GM12878 (cell line): ENCODE results near the gene PSME3IP1. TPM values are rescaled to one million over a fixed set of nuclear protein-coding genes. Genes with fewer than 3 reads are reported as not detected.

Experiments used
- ATAC-seq: fragments of 200-7000 bp; cut with Tn5 transposase; 3 replicates; pipeline ENCODE4 v1.9.1; 2020; ENCODE audit warnings: mild to moderate bottlenecking, moderate library complexity
- BruUV-seq: library from RNA; stranded (reverse); fragments of 400-500 nt; replicated peaks from 2 replicates; lab custom pipeline; 2021; lab: Mats Ljungman, UMichigan
- CTCF ChIA-PET: fragments of 300-600 bp; sonication (Branson Sonifier 250); formaldehyde crosslinking; extraction: SDS; loops from one replicate; lab custom pipeline; 2021; ENCODE audit warnings: inconsistent platforms; lab: Yijun Ruan, JAX
- POLR2A ChIA-PET: fragments of 350-600 bp; formaldehyde crosslinking; extraction: SDS; loops from one replicate; lab custom pipeline; 2021; ENCODE audit warnings: inconsistent platforms; lab: Charles Lee
- RAD21 ChIA-PET: fragments of 300-600 bp; sonication (Branson Sonifier 250); formaldehyde crosslinking; loops from one replicate; lab custom pipeline; 2023; ENCODE audit warnings: antibody characterized with exemption; ENCODE audit not compliant: unreplicated experiment; lab: Charles Lee
- SMC1A ChIA-PET: fragments of 300-600 bp; sonication (Branson Sonifier 250); formaldehyde crosslinking; loops from one replicate; lab custom pipeline; 2023; ENCODE audit not compliant: unreplicated experiment, uncharacterized antibody; lab: Charles Lee
- DNase-seq: peaks from one replicate; pipeline ENCODE4 v3.0.0-alpha.2; 2011; ENCODE audit warnings: low read depth, low spot score
- FAIRE-seq: peaks from 3 replicates; lab custom pipeline; 2011; peaks lifted over from hg19 to GRCh38; lab: Jason Lieb, UNC
- H2AFZ ChIP-seq: 2 replicates; pipeline ENCODE4 v1.6.0; 2011; ENCODE audit warnings: low read depth, low read length, control low read depth; ENCODE audit not compliant: control insufficient read depth
- H3K27ac ChIP-seq: 2 replicates; pipeline ENCODE4 v1.5.1; 2011; ENCODE audit warnings: control low read depth; ENCODE audit not compliant: control insufficient read depth, insufficient read depth
- H3K27me3 ChIP-seq, 2 experiments: replicated peaks in 1 of 2; 2 replicates each; pipeline versions ENCODE4 v1.6.0 to v1.6.1; 2011; ENCODE audit warnings: low read length in 1 of 2; ENCODE audit not compliant: control insufficient read depth in 2 of 2, insufficient read depth in 2 of 2
- H3K36me3 ChIP-seq, 2 experiments: 2 replicates each; pipeline ENCODE4 v1.5.1; 2011; ENCODE audit warnings: low read length in 1 of 2; ENCODE audit not compliant: control insufficient read depth in 2 of 2, insufficient read depth in 2 of 2
- H3K4me1 ChIP-seq: 2 replicates; pipeline ENCODE4 v1.6.1; 2011; ENCODE audit warnings: mild to moderate bottlenecking, low read length, moderate library complexity, mixed read lengths; ENCODE audit not compliant: control insufficient read depth, insufficient read depth
- H3K4me2 ChIP-seq: 2 replicates; pipeline ENCODE4 v1.6.0; 2011; ENCODE audit warnings: control low read depth; ENCODE audit not compliant: control insufficient read depth, insufficient read depth
- H3K4me3 ChIP-seq: fragments of 200-600 bp; sonication (generic); 2 replicates; pipeline ENCODE4 v1.5.1; 2016
- H3K79me2 ChIP-seq: 2 replicates; pipeline ENCODE4 v1.6.0; 2011; ENCODE audit warnings: low read length; ENCODE audit not compliant: control insufficient read depth, insufficient read depth
- H3K9ac ChIP-seq: 2 replicates; pipeline ENCODE4 v1.8.0; 2011; ENCODE audit warnings: low read length, control low read depth, mixed read lengths; ENCODE audit not compliant: control insufficient read depth, insufficient read depth
- H3K9me3 ChIP-seq: replicated peaks from 3 replicates; pipeline ENCODE4 v1.5.1; 2011; ENCODE audit warnings: mild to moderate bottlenecking, low read length; ENCODE audit not compliant: control insufficient read depth, insufficient read depth
- H4K20me1 ChIP-seq: 2 replicates; pipeline ENCODE4 v1.6.0; 2011; ENCODE audit not compliant: control insufficient read depth, insufficient read depth
- BCL11A ChIP-seq: IDR thresholded peaks from 2 replicates; pipeline ENCODE4 v1.6.1; 2011; ENCODE audit warnings: low read depth, low read length
- MLLT1 ChIP-seq: fragments of 450-650 bp; IDR thresholded peaks from 2 replicates; pipeline ENCODE4 v1.6.1; 2016; ENCODE audit warnings: mild to moderate bottlenecking
- WGBS: methylation state at CpG from one replicate; pipeline ENCODE4 v1.1.6; 2016; ENCODE audit warnings: low lambda C conversion rate; ENCODE audit not compliant: insufficient replicate concordance, insufficient coverage; ENCODE audit errors: missing lambda C conversion rate; 5-methylcytosine and 5-hydroxymethylcytosine counted together
- in situ Hi-C: fragments of 300-500 bp; cut with MboI; formaldehyde crosslinking; loops from 9 replicates; pipeline ENCODE4 v1.14.3; 2018; ENCODE audit warnings: mixed read lengths
- intact Hi-C: fragments of 100-400 bp; cut with micrococcal nuclease; formaldehyde crosslinking; loops from one replicate; pipeline ENCODE4 v1.14.2; 2022; ENCODE audit not compliant: unreplicated experiment
- polyA plus RNA-seq, 11 experiments: library from polyadenylated mRNA; depleted of rRNA in 4 of 11; unstranded in 6 of 11; stranded (reverse) in 5 of 11; fragments of >200 nt; fragmentation: Nextera tagmentation in 4 of 11; fragmentation: Illumina TruSeq in 1 of 11; extraction: Ambion mirVana in 4 of 11; extraction: Trizol in 1 of 11; gene quantifications; 1 replicate in 1 of 11; 2 replicates in 10 of 11; pipeline versions ENCODE4 v1.2.1 to v1.2.3, GENCODE V29; 2011 to 2016; ENCODE audit warnings: inconsistent platforms in 2 of 11, missing spikeins in 2 of 11, low read depth in 1 of 11
- total RNA-seq, 4 experiments: library from RNA; depleted of rRNA in 3 of 4; stranded (reverse); fragments of >200 nt in 3 of 4; fragmentation: Illumina TruSeq in 1 of 4; extraction: Trizol in 1 of 4; gene quantifications; 2 replicates each; pipeline versions ENCODE4 v1.2.1 to v1.2.3, GENCODE V29; 2013 to 2021

PSME3IP1 gene
- total and polyA plus RNA-seq, 10 of the 15 experiments (the other 5 are each of a cell fraction or from before 2014, with no cell fraction given), result 67.9 to 174 (median 111) TPM

- H3K9ac ChIP-seq, result no peak overlapping the region
- H3K27me3 ChIP-seq, result no peaks in the 10 kb centered on the region
- DNase-seq (no peak), ATAC-seq (no peak), FAIRE-seq (no peak)
- H4K20me1 ChIP-seq, result no peaks in the 10 kb centered on the region
- 97% methylated on average over 9 of the region's 9 CpGs for WGBS
- no peak overlapping the region for H3K27ac ChIP-seq
- ChIA-PET POLR2A (interaction anchor here (0.7 kb wide), 1 partner anchor 57 kb away, joined by 3 read pairs; no protein-coding TSS in a partner anchor), CTCF (no interaction called here), RAD21 (interaction anchor here (3.6 kb wide), 1 partner anchor 110 kb away, joined by 20 read pairs; no protein-coding TSS in a partner anchor), SMC1A (no interaction called here)
- H3K4me2 ChIP-seq, result peak overlapping the region; percentile 26; the same call in 1 of the 2 replicates
- peaks cover 12% of the 10 kb centered on the region for H3K4me1 ChIP-seq
- no peaks in the 10 kb centered on the region for H3K36me3 ChIP-seq
- peak overlapping the region; percentile 84 for H3K4me3 ChIP-seq
- no peaks in the 10 kb centered on the region for H3K9me3 ChIP-seq
- H2AFZ ChIP-seq, result no peak overlapping the region
- no TSS peak for BruUV-seq
- peaks cover 92% of the 10 kb centered on the region for H3K79me2 ChIP-seq
- intact Hi-C loops, result loop anchor here (5.0 kb wide), 2 partner anchors 216 to 349 kb away; partner anchors contain the start of gene CCDC102A
- 0 out of 2 replicates have a peak, but pooled peaks have one; percentile 31 for TF ChIP-seq MLLT1
- TF ChIP-seq BCL11A, result no peak
- TF ChIP-seq, all 136 proteins: peak for 1
- in situ Hi-C loops, result no loop called here
Measured at GRCh38 chr16:57188711-57189002, 2.8 kb upstream of the PSME3IP1 start.
